ENCODE measurements around the gene CAPN7.
"Not testable (repeated sequence)": the region's sequence is repeated elsewhere in the genome, so short reads cannot be mapped to it uniquely, and the experiment has no call there.

Gene CAPN7

GRCh38 chr3:15205934-15206661, at the start of gene CAPN7:
CAPN7 (plus strand) TSS chr3:15206246; CDS start chr3:15206496, 250 bp downstream.
- peak; percentile 79 to 81 for DNase-seq (ENCODE audit: low read depth in 2 of 2)

GRCh38 chr3:15157441-15157840, 48.6 kb upstream of the CAPN7 start:
- DNase-seq (ENCODE audit: low read depth in 2 of 2) = no peak

- DNase-seq (ENCODE audit: low read depth in 2 of 2) = no peak
Measured at GRCh38 chr3:15159501-15160136, 46.4 kb upstream of the CAPN7 start.

GRCh38 chr3:15160662-15161061, 45.4 kb upstream of the CAPN7 start:
- no peak for DNase-seq (ENCODE audit: low read depth in 2 of 2)

GRCh38 chr3:15161133-15161532, 44.9 kb upstream of the CAPN7 start:
- no peak for DNase-seq (ENCODE audit: low read depth in 2 of 2)

- DNase-seq (ENCODE audit: low read depth in 2 of 2) = not testable (repeated sequence)
Measured at GRCh38 chr3:15163656-15164055, 42.4 kb upstream of the CAPN7 start.

- DNase-seq (ENCODE audit: low read depth in 2 of 2) = peak; percentile 6 to 17
Measured at GRCh38 chr3:15164340-15164739, 41.7 kb upstream of the CAPN7 start.

GRCh38 chr3:15165061-15165460, 41.0 kb upstream of the CAPN7 start:
- DNase-seq (ENCODE audit: low read depth in 2 of 2) = no peak

GRCh38 chr3:15166391-15166790, 39.7 kb upstream of the CAPN7 start:
- DNase-seq (ENCODE audit: low read depth in 2 of 2) = not testable (repeated sequence)

- no peak for DNase-seq (ENCODE audit: low read depth in 2 of 2)
Measured at GRCh38 chr3:15171096-15171495, 35.0 kb upstream of the CAPN7 start.

GRCh38 chr3:15172806-15173205, 33.2 kb upstream of the CAPN7 start:
- DNase-seq (ENCODE audit: low read depth in 2 of 2) = no peak

- no peak for DNase-seq (ENCODE audit: low read depth in 2 of 2)
Measured at GRCh38 chr3:15174953-15175352, 31.1 kb upstream of the CAPN7 start.

- no peak for DNase-seq (ENCODE audit: low read depth in 2 of 2)
Measured at GRCh38 chr3:15175605-15176004, 30.4 kb upstream of the CAPN7 start.

- DNase-seq (ENCODE audit: low read depth in 2 of 2) = no peak
Measured at GRCh38 chr3:15180042-15180611, 25.9 kb upstream of the CAPN7 start.

- DNase-seq (ENCODE audit: low read depth in 2 of 2) = no peak
Measured at GRCh38 chr3:15181511-15181910, 24.5 kb upstream of the CAPN7 start.

- DNase-seq (ENCODE audit: low read depth in 2 of 2) = no peak
Measured at GRCh38 chr3:15181963-15182362, 24.1 kb upstream of the CAPN7 start.

- DNase-seq (ENCODE audit: low read depth in 2 of 2) = no peak
Measured at GRCh38 chr3:15183011-15183410, 23.0 kb upstream of the CAPN7 start.

- no peak for DNase-seq (ENCODE audit: low read depth in 2 of 2)
Measured at GRCh38 chr3:15185404-15185803, 20.6 kb upstream of the CAPN7 start.

GRCh38 chr3:15186101-15186476, 20.0 kb upstream of the CAPN7 start:
- no peak for DNase-seq (ENCODE audit: low read depth in 2 of 2)

- DNase-seq (ENCODE audit: low read depth in 2 of 2) = not testable (repeated sequence)
Measured at GRCh38 chr3:15186477-15187164, 19.4 kb upstream of the CAPN7 start.

- no peak for DNase-seq (ENCODE audit: low read depth in 2 of 2)
Measured at GRCh38 chr3:15197340-15198029, 8.6 kb upstream of the CAPN7 start.

- DNase-seq (ENCODE audit: low read depth in 2 of 2) = no peak
Measured at GRCh38 chr3:15198686-15199085, 7.4 kb upstream of the CAPN7 start.

All from fibroblast of skin of left biceps (primary cell).